ENCODE data around the gene SETD2. TPM values are rescaled to one million over a fixed set of nuclear protein-coding genes. Genes with fewer than 3 reads are reported as not detected.

SETD2 gene
- total RNA-seq, 4 donors from 2014 or later: 54.0 to 70.2 (median 58.5) TPM

DNA sequence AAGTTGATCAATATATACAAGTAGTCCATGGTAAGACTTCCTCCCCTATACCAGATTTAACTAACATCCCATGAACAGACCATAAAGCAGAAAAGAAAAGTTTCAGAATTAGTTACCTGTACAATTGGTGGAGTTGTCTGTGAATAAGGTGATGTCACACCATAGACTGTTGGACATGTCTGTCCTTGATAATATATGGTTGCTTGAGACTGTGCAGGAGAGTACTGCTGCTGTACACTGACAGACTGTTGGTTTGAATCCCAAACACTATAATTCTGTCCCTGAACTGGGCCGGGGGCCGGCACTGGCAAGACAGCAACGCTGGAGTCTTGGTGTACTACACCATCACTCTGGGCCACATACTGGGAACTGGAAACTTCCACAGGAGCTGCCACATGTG is 107.2 kb downstream of the SETD2 start:
- H3K36me3 ChIP-seq: peaks cover 0 to 39% of the 10 kb centered on the region in 2 donors
- WGBS, 2 donors (ENCODE audit: low coverage in 1 of 2): 84% methylated on average over 3 of the region's 3 CpGs; no CpG with 5 or more reads in 1 of the 2 donors
- ATAC-seq: no peak
- TF ChIP-seq EP300 (IDR thresholded peaks at IDR 0.05) (no peak), POLR2A (IDR thresholded peaks at IDR 0.05) (no peak), CTCF (IDR thresholded peaks at IDR 0.05) (no peak), POLR2AphosphoS5 (IDR thresholded peaks at IDR 0.05) (no peak)
- H3K27ac ChIP-seq: no peak overlapping the region
- H3K9me3 ChIP-seq: no peaks in the 10 kb centered on the region
- no peak overlapping the region for H3K4me3 ChIP-seq
- H3K27me3 ChIP-seq: no peaks in the 10 kb centered on the region
- H3K4me1 ChIP-seq: peaks cover 0 to 5% (median 0%) of the 10 kb centered on the region in 3 donors

- H3K4me1 ChIP-seq: peaks cover 0 to 5% (median 0%) of the 10 kb centered on the region in 3 donors
- H3K36me3 ChIP-seq: peaks cover 0 to 22% of the 10 kb centered on the region in 2 donors
- TF ChIP-seq CTCF (IDR thresholded peaks at IDR 0.05) (no peak), EP300 (IDR thresholded peaks at IDR 0.05) (no peak), POLR2A (IDR thresholded peaks at IDR 0.05) (no peak), POLR2AphosphoS5 (IDR thresholded peaks at IDR 0.05) (no peak)
- H3K27me3 ChIP-seq: no peaks in the 10 kb centered on the region
- H3K27ac ChIP-seq: no peak overlapping the region
- no peak for ATAC-seq
- H3K4me3 ChIP-seq: no peak overlapping the region
- no peaks in the 10 kb centered on the region for H3K9me3 ChIP-seq
These were observed 109.5 kb downstream of the SETD2 start for GRCh38 chr3:47054412-47054811.

DNA sequence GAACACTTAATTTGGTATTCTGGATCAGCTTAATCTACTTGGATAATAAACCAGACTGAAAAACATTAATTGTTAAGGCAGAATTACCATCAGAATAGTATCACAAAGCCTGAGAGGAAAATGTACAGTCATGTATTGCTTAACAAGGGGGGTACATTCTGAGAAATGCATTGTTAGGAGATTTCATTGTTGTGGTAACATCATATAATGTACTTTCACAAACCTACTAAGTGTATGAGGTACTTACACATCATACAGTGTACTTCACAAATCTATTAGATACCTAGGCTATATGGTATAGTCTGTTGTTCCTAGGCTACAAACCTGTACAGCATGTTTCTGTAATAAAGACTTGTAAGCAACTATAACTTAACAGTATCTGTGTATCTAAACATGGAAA is 116.2 kb downstream of the SETD2 start:
- Histone ChIP-seq H3K36me3 (peaks cover 0 to 31% of the 10 kb centered on the region in 2 donors), H3K4me1 (peaks cover 0 to 27% (median 0%) of the 10 kb centered on the region in 3 donors), H3K27me3 (no peaks in the 10 kb centered on the region), H3K9me3 (no peaks in the 10 kb centered on the region), H3K4me3 (no peak overlapping the region), H3K27ac (no peak overlapping the region)
- TF ChIP-seq EP300 (IDR thresholded peaks at IDR 0.05) (no peak), POLR2A (IDR thresholded peaks at IDR 0.05) (no peak), POLR2AphosphoS5 (IDR thresholded peaks at IDR 0.05) (no peak), CTCF (IDR thresholded peaks at IDR 0.05) (no peak)
- ATAC-seq: no peak

- Histone ChIP-seq H3K36me3 (peaks cover 0 to 29% of the 10 kb centered on the region in 2 donors), H3K4me3 (no peak overlapping the region), H3K27ac (no peak overlapping the region), H3K27me3 (no peaks in the 10 kb centered on the region), H3K9me3 (no peaks in the 10 kb centered on the region), H3K4me1 (peaks cover 0 to 27% (median 0%) of the 10 kb centered on the region in 3 donors)
- TF ChIP-seq EP300 (IDR thresholded peaks at IDR 0.05): no peak
- TF ChIP-seq POLR2A (IDR thresholded peaks at IDR 0.05): no peak
- TF ChIP-seq POLR2AphosphoS5 (IDR thresholded peaks at IDR 0.05): no peak
- no peak for TF ChIP-seq CTCF (IDR thresholded peaks at IDR 0.05)
- no peak for ATAC-seq
These were observed 116.8 kb downstream of the SETD2 start for GRCh38 chr3:47047069-47047468.

DNA sequence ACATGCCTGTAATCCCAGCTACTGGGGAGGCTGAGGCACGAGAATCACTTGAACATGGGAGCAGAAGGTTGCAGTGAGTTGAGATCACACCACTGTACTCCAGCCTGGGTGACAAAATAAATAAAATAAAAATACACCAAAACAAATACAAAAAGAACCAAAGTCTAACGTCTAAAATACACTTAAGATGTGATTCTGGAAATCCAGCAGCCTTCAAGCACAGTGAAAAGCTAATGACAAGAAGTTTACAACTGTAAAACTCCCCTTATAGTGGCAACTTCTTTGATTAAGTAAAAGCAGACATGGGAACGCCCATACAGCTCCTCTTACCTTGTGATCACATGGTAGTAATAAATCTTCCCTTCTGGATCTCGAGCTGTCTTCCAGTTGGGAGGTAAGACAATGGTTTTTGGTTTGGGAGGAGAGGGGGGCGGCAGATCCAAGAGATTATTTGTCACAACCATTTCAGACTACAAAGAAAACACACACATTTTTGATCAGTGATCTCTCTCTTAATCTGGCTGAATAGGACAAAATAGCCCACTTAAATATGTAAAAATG is 121.6 kb downstream of the SETD2 start:
- 77 to 79% methylated on average over 3 to 5 of the region's 5 CpGs for WGBS, 2 donors (ENCODE audit: low coverage in 1 of 2)
- Histone ChIP-seq H3K27ac (no peak overlapping the region), H3K4me1 (peaks cover 0 to 16% (median 0%) of the 10 kb centered on the region in 3 donors), H3K27me3 (no peaks in the 10 kb centered on the region), H3K4me3 (no peak overlapping the region), H3K36me3 (peaks cover 5 to 77% of the 10 kb centered on the region in 2 donors), H3K9me3 (no peaks in the 10 kb centered on the region)
- ATAC-seq: no peak
- no peak for TF ChIP-seq EP300 (IDR thresholded peaks at IDR 0.05)
- TF ChIP-seq POLR2A (IDR thresholded peaks at IDR 0.05): no peak
- no peak for TF ChIP-seq CTCF (IDR thresholded peaks at IDR 0.05)
- TF ChIP-seq POLR2AphosphoS5 (IDR thresholded peaks at IDR 0.05): no peak
